OCI-LY1 (cell line): ENCODE data around the gene MAP3K14.
A peak's percentile ranks its signal among the peaks of the same experiment; 100 is the strongest.

Source experiments
- EZH2 ChIP-seq: fragments of 200-600 bp; sonication (generic), shearing (Covaris generic); IDR thresholded peaks from 2 replicates; pipeline ENCODE4 v1.8.0; 2017; ENCODE audit warnings: borderline replicate concordance, mixed run types, mild to moderate bottlenecking, antibody characterized with exemption, low read length, moderate library complexity, mixed read lengths
- TF ChIP-seq, protein P1 (sequence below): fragments of 200-600 bp; sonication (generic), shearing (Covaris generic); IDR thresholded peaks from 2 replicates; pipeline ENCODE4 v1.5.1; 2017; ENCODE audit warnings: mild to moderate bottlenecking, antibody characterized with exemption, low read length, moderate library complexity, mixed read lengths

DNA sequence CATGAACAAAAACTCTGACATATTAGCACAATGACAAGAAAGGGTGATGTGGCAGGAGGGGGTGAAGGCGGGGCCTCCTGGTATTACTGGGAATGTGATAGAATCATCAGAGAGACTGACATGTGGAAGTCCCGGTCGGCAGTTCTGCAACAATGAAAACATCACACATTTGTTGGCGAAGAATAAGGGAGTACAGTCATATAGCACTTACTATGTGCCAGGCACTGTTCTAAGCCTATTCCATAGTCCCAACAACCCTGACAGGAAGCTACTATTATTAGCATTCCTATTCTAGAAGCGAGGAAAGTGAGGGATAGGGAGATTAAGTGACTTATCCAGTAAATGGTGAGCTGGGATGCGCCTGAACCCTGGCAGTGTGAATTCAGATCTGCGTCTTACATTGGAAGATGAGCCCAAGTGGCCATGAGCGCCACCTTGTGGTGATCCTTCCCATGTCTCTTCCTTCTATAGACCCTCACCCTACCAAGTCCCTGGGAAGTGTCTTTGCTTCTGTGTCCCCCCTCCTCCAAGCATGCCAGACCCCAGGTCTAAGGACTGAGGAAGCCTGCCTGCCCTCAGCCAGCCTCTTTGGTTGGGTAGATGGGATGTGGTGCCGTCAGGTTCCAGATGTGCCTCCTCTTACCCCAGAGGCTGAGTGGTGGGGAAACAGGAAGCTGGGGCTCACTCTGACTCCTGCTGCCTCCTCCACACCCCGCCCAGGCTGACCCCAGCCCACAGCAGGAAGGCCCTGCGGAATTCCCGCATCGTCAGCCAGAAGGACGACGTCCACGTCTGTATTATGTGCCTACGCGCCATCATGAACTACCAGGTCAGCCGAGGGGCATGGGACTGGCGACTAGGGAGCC is 81.2 kb downstream of the MAP3K14 start:
- no peak for TF ChIP-seq EZH2
- TF ChIP-seq, protein P1, sequence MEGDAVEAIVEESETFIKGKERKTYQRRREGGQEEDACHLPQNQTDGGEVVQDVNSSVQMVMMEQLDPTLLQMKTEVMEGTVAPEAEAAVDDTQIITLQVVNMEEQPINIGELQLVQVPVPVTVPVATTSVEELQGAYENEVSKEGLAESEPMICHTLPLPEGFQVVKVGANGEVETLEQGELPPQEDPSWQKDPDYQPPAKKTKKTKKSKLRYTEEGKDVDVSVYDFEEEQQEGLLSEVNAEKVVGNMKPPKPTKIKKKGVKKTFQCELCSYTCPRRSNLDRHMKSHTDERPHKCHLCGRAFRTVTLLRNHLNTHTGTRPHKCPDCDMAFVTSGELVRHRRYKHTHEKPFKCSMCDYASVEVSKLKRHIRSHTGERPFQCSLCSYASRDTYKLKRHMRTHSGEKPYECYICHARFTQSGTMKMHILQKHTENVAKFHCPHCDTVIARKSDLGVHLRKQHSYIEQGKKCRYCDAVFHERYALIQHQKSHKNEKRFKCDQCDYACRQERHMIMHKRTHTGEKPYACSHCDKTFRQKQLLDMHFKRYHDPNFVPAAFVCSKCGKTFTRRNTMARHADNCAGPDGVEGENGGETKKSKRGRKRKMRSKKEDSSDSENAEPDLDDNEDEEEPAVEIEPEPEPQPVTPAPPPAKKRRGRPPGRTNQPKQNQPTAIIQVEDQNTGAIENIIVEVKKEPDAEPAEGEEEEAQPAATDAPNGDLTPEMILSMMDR = peak; percentile 87
